Mucosa of rectum (tissue), 2 donors: Measurements from ENCODE around the gene SEL1L3.

Source experiments
- H3K27ac ChIP-seq, 2 donors: one replicate each; pipeline ENCODE4 v1.7.0; 2013; ENCODE audit warnings: inconsistent platforms in 2 of 2, low read depth in 2 of 2, low read length in 2 of 2
- H3K27me3 ChIP-seq, 2 donors: one replicate each; pipeline ENCODE4 v1.7.0; 2013; ENCODE audit warnings: low read length in 2 of 2; ENCODE audit not compliant: control insufficient read depth in 2 of 2, insufficient read depth in 2 of 2
- H3K36me3 ChIP-seq, 2 donors: one replicate each; pipeline ENCODE4 v1.7.0; 2013; ENCODE audit warnings: low read length in 2 of 2; ENCODE audit not compliant: control insufficient read depth in 2 of 2, insufficient read depth in 2 of 2
- H3K4me1 ChIP-seq, 2 donors: one replicate each; pipeline ENCODE4 v1.7.0; 2013; ENCODE audit warnings: low read length in 2 of 2, mild to moderate bottlenecking in 1 of 2; ENCODE audit not compliant: control insufficient read depth in 2 of 2, insufficient read depth in 2 of 2
- H3K4me3 ChIP-seq, 2 donors: one replicate each; pipeline ENCODE4 v1.7.0; 2013; ENCODE audit warnings: low read length in 2 of 2
- H3K9ac ChIP-seq, 2 donors: one replicate each; pipeline ENCODE4 v1.7.0; 2013; ENCODE audit warnings: low read length in 2 of 2, low read depth in 1 of 2, mild to moderate bottlenecking in 1 of 2
- H3K9me3 ChIP-seq, 2 donors: one replicate each; pipeline ENCODE4 v1.7.0; 2013; ENCODE audit warnings: low read length in 2 of 2; ENCODE audit not compliant: control insufficient read depth in 2 of 2
- donor health status: healthy.
- donor health status: Normal muscosa, but diverticular disease.

The SEL1L3 gene

DNA sequence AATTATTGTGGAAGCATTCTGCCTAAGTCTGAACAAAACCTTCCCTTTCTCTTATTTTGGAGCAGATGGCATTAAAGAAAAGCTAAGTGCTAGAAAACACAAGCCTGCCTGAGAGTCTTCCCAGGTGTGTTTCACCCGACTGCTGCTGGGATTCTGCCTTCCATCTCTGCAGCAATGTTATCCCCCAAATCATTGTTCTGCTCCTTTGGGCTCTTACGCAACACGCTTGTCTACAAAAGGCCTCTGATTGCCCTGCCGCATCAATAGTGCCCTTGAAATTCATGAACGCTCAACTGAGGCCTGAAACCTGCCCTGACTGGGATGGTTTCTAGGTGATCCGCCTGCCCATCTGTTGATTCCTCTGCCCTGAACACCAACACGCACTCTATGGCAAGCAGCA is 80.3 kb downstream of the SEL1L3 start:
- Histone ChIP-seq H3K36me3 (peaks cover 41 to 61% of the 10 kb centered on the region in 2 donors), H3K27me3 (no peaks in the 10 kb centered on the region), H3K4me3 (no peak overlapping the region), H3K9ac (no peak overlapping the region), H3K27ac (no peak overlapping the region), H3K4me1 (no peaks in the 10 kb centered on the region), H3K9me3 (no peaks in the 10 kb centered on the region)

DNA sequence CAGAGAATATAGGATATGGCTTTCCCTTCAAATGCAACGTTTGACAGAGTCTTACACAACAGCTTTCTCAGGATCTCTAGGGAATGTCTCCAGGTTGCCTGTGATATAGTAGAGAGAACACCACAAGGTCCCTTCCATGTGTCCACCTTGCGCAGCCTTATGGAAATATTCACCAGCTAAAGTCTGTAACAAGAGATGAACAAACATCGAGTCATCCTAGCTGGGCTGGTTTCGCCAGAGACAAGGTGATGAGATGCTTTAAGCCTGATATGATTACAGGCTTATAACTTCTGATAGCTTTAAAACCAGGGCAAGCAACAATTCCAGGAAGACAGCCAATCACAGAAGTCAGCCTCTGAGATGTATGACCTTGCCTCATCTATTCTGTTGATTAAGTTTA is 83.8 kb downstream of the SEL1L3 start:
- H3K27me3 ChIP-seq = no peaks in the 10 kb centered on the region
- peaks cover 44 to 63% of the 10 kb centered on the region in 2 donors for H3K36me3 ChIP-seq
- no peak overlapping the region for H3K4me3 ChIP-seq
- H3K9ac ChIP-seq = no peak overlapping the region
- H3K9me3 ChIP-seq = no peaks in the 10 kb centered on the region
- H3K4me1 ChIP-seq = no peaks in the 10 kb centered on the region
- H3K27ac ChIP-seq = no peak overlapping the region

DNA sequence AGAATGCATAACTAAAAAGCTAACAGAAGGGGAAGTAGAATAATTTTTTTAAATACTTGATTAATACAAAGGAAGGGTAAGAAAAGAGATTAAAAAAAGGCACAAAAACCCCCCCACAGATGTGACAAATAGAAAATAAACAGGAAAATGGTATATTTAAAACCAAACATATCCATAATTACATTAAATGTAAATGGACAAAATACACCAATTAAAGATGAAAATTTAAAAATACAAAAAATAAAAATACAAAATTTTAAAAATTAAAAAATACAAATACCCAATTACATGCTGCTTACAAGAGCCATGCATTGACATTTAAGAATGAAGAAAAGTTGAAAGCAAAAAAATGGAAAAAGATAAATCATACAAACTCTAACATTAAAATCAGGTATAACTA is 86.0 kb downstream of the SEL1L3 start:
- Histone ChIP-seq H3K4me1 (no peaks in the 10 kb centered on the region), H3K9me3 (no peaks in the 10 kb centered on the region), H3K36me3 (peaks cover 42 to 57% of the 10 kb centered on the region in 2 donors), H3K27ac (no peak overlapping the region), H3K9ac (no peak overlapping the region), H3K4me3 (no peak overlapping the region), H3K27me3 (no peaks in the 10 kb centered on the region)

- H3K27me3 ChIP-seq = no peaks in the 10 kb centered on the region
- H3K4me3 ChIP-seq = no peak overlapping the region
- no peaks in the 10 kb centered on the region for H3K4me1 ChIP-seq
- no peak overlapping the region for H3K27ac ChIP-seq
- no peaks in the 10 kb centered on the region for H3K9me3 ChIP-seq
- H3K9ac ChIP-seq = no peak overlapping the region
- H3K36me3 ChIP-seq = peaks cover 37 to 49% of the 10 kb centered on the region in 2 donors
Measured at GRCh38 chr4:25775166-25775565, 87.6 kb downstream of the SEL1L3 start.

DNA sequence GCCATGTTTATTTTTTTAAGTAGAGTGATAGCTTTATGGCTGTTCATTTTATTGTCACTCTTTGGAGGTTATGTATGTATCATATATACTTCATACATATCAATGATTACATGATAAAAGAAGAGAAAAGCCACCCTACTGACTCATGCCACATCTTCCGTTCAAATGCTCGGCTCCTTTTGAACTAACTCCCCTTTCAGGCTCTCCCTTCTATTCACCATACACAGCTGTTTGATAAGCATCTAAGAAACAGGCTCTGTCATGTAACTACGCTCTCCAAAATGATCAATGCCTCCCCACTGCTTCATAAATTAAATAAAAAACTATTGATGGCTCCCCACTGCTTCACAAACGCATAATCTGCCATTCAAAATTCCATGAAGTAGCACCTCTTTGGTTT is 89.4 kb downstream of the SEL1L3 start:
- no peaks in the 10 kb centered on the region for H3K4me1 ChIP-seq
- H3K9ac ChIP-seq = no peak overlapping the region
- H3K27me3 ChIP-seq = no peaks in the 10 kb centered on the region
- no peaks in the 10 kb centered on the region for H3K9me3 ChIP-seq
- no peak overlapping the region for H3K27ac ChIP-seq
- H3K4me3 ChIP-seq = no peak overlapping the region
- peaks cover 37 to 38% of the 10 kb centered on the region in 2 donors for H3K36me3 ChIP-seq

GRCh38 chr4:25771672-25772071 is 91.1 kb downstream of the SEL1L3 start:
- Histone ChIP-seq H3K4me3 (no peak overlapping the region), H3K9me3 (no peaks in the 10 kb centered on the region), H3K4me1 (no peaks in the 10 kb centered on the region), H3K27me3 (no peaks in the 10 kb centered on the region), H3K27ac (no peak overlapping the region), H3K36me3 (peaks cover 35 to 42% of the 10 kb centered on the region in 2 donors), H3K9ac (no peak overlapping the region)

GRCh38 chr4:25770847-25771246 is 91.9 kb downstream of the SEL1L3 start:
- H3K27ac ChIP-seq = no peak overlapping the region
- H3K4me1 ChIP-seq = no peaks in the 10 kb centered on the region
- no peaks in the 10 kb centered on the region for H3K9me3 ChIP-seq
- no peak overlapping the region for H3K4me3 ChIP-seq
- H3K27me3 ChIP-seq = no peaks in the 10 kb centered on the region
- peaks cover 41 to 43% of the 10 kb centered on the region in 2 donors for H3K36me3 ChIP-seq
- H3K9ac ChIP-seq = no peak overlapping the region

DNA sequence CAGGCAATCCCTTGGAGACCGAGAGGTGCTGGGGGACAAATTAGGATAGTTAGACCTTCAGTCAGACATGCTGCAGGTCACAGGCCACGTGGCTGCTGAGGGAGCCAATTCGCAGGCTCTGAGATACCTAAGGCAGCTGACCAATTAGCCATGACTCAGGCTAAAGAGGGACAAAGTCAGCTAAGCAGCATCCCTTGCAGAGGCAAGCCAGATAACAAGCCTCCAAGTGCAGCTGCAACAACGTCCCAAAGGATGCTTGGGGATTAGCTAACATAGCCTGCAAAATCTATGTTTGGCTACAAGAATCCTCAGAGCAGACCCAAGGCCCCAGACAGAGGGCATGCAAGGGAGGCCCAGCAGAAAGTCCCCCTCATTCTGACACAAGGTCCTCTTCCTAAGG is 93.5 kb downstream of the SEL1L3 start:
- Histone ChIP-seq H3K27ac (no peak overlapping the region), H3K27me3 (no peaks in the 10 kb centered on the region), H3K36me3 (peaks cover 42 to 51% of the 10 kb centered on the region in 2 donors), H3K9ac (no peak overlapping the region), H3K4me3 (no peak overlapping the region), H3K4me1 (no peaks in the 10 kb centered on the region), H3K9me3 (no peaks in the 10 kb centered on the region)

GRCh38 chr4:25767877-25768725 is 94.7 kb downstream of the SEL1L3 start:
- H3K36me3 ChIP-seq = peaks cover 36 to 50% of the 10 kb centered on the region in 2 donors
- H3K9me3 ChIP-seq = no peaks in the 10 kb centered on the region
- H3K27me3 ChIP-seq = no peaks in the 10 kb centered on the region
- H3K4me3 ChIP-seq = no peak overlapping the region
- no peaks in the 10 kb centered on the region for H3K4me1 ChIP-seq
- H3K27ac ChIP-seq = no peak overlapping the region
- no peak overlapping the region for H3K9ac ChIP-seq

DNA sequence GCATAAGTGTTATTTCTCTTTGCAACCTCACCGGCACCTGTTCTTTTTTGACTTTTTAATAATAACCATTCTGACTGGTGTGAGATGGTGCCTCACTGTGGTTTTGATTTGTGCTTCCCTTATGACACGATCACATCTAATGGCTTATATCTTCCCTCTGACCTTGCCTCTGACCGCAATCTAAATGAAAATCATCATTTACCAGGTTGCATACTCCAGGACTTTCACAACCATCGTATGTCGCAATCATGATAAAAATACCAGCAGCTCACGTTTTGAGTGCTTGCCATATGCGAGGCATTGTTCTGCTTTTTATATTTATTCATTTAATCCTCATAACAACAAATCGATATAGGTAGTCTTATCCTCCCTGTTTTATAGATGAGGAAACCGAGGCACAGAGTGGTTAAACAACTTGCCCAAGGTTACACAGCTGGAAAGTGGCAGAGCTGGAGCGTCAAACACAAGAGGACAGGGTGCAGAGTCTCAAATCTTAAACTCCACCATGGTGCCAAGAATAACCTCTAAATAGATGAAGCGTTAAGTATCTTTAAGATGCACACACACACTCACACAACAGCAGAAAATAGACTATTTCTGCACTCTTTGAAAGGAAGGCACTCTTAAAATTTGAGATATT is 102.2 kb downstream of the SEL1L3 start:
- Histone ChIP-seq H3K27ac (no peak overlapping the region), H3K9ac (no peak overlapping the region), H3K36me3 (peaks cover 45 to 70% of the 10 kb centered on the region in 2 donors), H3K9me3 (no peaks in the 10 kb centered on the region), H3K4me3 (no peak overlapping the region), H3K4me1 (no peaks in the 10 kb centered on the region), H3K27me3 (no peaks in the 10 kb centered on the region)
